Ovary (tissue), 9 donors: ENCODE results near the gene MIPEP. TPM values are rescaled to one million over a fixed set of nuclear protein-coding genes. Genes with fewer than 3 reads are reported as not detected.

ENCODE experiments used
- DNase-seq, 5 donors: peaks; one replicate each; pipeline ENCODE4 v3.0.0-alpha.2; 2019 to 2020
- H3K27ac ChIP-seq, 2 donors: fragments of 200-600 bp; one replicate each; pipeline versions ENCODE4 v1.5.1 to v1.8.0; 2019 to 2022
- H3K27me3 ChIP-seq: fragments of 200-600 bp; one replicate; pipeline ENCODE4 v1.8.0; 2022
- H3K36me3 ChIP-seq: fragments of 200-600 bp; sonication (generic); one replicate; pipeline ENCODE4 v1.5.1; 2019
- H3K4me1 ChIP-seq: one replicate; pipeline ENCODE4 v1.8.1; 2013; ENCODE audit warnings: mild to moderate bottlenecking, moderate library complexity; ENCODE audit not compliant: insufficient read depth
- H3K4me3 ChIP-seq: fragments of 200-600 bp; sonication (generic); one replicate; pipeline ENCODE4 v1.5.1; 2017
- H3K9me3 ChIP-seq, 2 donors: fragments of 200-600 bp in 1 of 2; sonication (generic) in 1 of 2; one replicate each; pipeline versions ENCODE4 v1.5.1 to v1.8.1; 2013 to 2019; ENCODE audit warnings: mild to moderate bottlenecking in 1 of 2, moderate library complexity in 1 of 2
- EP300 ChIP-seq: sonication (generic); formaldehyde crosslinking; IDR thresholded peaks from one replicate; pipeline ENCODE4 v1.6.1; 2017; ENCODE audit warnings: antibody characterized with exemption
- POLR2A ChIP-seq: fragments of 450-650 bp; IDR thresholded peaks from one replicate; pipeline ENCODE4 v1.6.1; 2017; ENCODE audit warnings: antibody characterized with exemption, mild to moderate bottlenecking, moderate library complexity
- WGBS, 3 donors: extraction: QIAGEN DNeasy Blood & Tissue Kit in 1 of 3; methylation state at CpG; one replicate each; pipeline versions ENCODE4 v1.1.5 to v1.1.7; 2013 to 2017; 5-methylcytosine and 5-hydroxymethylcytosine counted together
- intact Hi-C, 4 donors: fragments of 100-400 bp; cut with DNase I; formaldehyde crosslinking; loops; one replicate each; pipeline versions ENCODE4 v1.11.0 to v1.15.1; 2022 to 2023
- polyA plus RNA-seq, 2 donors: library from polyadenylated mRNA; stranded (reverse); fragments of 200-250 nt in 1 of 2; fragments of 350-450 nt in 1 of 2; fragmentation: Illumina TruSeq in 1 of 2; extraction: RNeasy Lipid Tissue Mini Kit (QIAGEN cat#74804) in 1 of 2; gene quantifications; one replicate each; pipeline ENCODE4 v1.2.3, GENCODE V29; 2013 to 2014
- total RNA-seq, 7 donors: library from RNA; depleted of rRNA in 2 of 7; stranded (reverse); fragments of >200 nt in 2 of 7; fragmentation: NEBNext Ultra II Directional in 3 of 7; extraction: Animal tissue kit (Norgen Biotek cat#: 25700) in 3 of 7; gene quantifications; one replicate each; pipeline versions ENCODE4 v1.1.0 to v1.2.4, GENCODE V29; 2016 to 2023
- TF ChIP-seq, protein P1 (sequence below), 3 donors: fragments of 450-650 bp in 2 of 3; fragments of 200-600 bp in 1 of 3; IDR thresholded peaks; one replicate each; pipeline versions ENCODE4 v1.5.1 to v1.8.0; 2016 to 2022; ENCODE audit warnings: antibody characterized with exemption in 3 of 3, mild to moderate bottlenecking in 1 of 3
- donor health status: DM: no; HTN: no; CAD: no; lungs with moderate emphysema.
- donor health status: DM: no; HTN: no; CAD: no.
- donor health status: Bipolar disorder and iron deficiency.
- donor health status: DM: yes; HTN: yes; CAD: no.
- donor health status: DM: no; HTN: no; CAD: no.
- donor health status: DM: yes; HTN: yes; CAD: no.

Gene MIPEP
- total and polyA plus RNA-seq, 9 donors: 7.1 to 18.8 (median 12.9) TPM

DNA sequence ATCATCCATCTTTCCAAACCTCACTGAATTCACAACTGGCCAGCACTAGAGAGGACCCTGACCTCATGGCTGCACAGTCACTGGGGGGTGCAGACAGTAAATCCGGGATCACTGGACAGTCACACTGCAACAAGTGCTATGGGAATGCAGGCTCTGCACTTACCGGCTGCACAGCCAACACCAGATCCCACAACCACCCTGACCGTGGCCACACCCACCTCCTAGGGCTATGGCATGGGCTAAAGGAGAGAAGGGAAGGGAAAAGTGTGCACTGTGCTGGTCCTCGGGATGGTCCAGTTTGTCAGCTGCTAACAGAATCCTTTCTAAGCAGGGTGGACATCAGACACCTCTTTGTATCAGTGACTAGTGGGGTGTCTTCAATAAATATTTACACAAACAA, 118.2 kb downstream of the MIPEP start:
- Histone ChIP-seq H3K36me3 (no peaks in the 10 kb centered on the region), H3K9me3 (no peaks in the 10 kb centered on the region), H3K4me1 (no peaks in the 10 kb centered on the region), H3K27ac (no peak overlapping the region), H3K27me3 (no peaks in the 10 kb centered on the region), H3K4me3 (no peak overlapping the region)
- DNase-seq: no peak
- TF ChIP-seq POLR2A: no peak
- TF ChIP-seq EP300: no peak
- TF ChIP-seq, protein P1, sequence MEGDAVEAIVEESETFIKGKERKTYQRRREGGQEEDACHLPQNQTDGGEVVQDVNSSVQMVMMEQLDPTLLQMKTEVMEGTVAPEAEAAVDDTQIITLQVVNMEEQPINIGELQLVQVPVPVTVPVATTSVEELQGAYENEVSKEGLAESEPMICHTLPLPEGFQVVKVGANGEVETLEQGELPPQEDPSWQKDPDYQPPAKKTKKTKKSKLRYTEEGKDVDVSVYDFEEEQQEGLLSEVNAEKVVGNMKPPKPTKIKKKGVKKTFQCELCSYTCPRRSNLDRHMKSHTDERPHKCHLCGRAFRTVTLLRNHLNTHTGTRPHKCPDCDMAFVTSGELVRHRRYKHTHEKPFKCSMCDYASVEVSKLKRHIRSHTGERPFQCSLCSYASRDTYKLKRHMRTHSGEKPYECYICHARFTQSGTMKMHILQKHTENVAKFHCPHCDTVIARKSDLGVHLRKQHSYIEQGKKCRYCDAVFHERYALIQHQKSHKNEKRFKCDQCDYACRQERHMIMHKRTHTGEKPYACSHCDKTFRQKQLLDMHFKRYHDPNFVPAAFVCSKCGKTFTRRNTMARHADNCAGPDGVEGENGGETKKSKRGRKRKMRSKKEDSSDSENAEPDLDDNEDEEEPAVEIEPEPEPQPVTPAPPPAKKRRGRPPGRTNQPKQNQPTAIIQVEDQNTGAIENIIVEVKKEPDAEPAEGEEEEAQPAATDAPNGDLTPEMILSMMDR (IDR thresholded peaks at IDR 0.05): no peak
- intact Hi-C loops: no loop called here
- 91 to 94% (median 94%) methylated on average over 4 of the region's 4 CpGs for WGBS, 3 donors

GRCh38 chr13:23770428-23770827, 118.8 kb downstream of the MIPEP start:
- no peak for TF ChIP-seq EP300
- TF ChIP-seq POLR2A: no peak
- TF ChIP-seq, protein P1 (IDR thresholded peaks at IDR 0.05): no peak
- no peaks in the 10 kb centered on the region for H3K27me3 ChIP-seq
- no peak for DNase-seq
- no peaks in the 10 kb centered on the region for H3K9me3 ChIP-seq
- H3K36me3 ChIP-seq: no peaks in the 10 kb centered on the region
- 75 to 77% (median 76%) methylated on average over 4 of the region's 4 CpGs for WGBS, 3 donors
- intact Hi-C loops: no loop called here
- H3K4me1 ChIP-seq: no peaks in the 10 kb centered on the region
- no peak overlapping the region for H3K4me3 ChIP-seq
- no peak overlapping the region for H3K27ac ChIP-seq

DNA sequence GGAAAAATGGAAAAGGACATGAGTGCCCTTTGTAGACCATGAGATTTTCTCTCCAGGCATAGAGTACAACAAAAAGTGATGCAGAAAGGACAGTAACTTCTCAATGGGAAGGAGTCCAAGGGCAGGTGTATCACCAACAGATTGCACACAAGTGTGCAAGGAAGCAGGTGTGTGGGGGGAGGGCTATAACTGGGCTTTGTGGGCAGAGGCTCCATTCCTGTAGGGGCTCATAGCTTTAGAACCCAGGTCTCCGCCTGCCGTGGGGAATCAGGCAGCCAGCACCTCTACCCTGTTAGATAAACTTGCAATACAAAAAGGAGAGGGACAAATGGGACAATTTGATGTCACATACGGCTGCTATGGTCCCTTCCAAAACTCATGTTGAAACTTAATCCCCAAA, 119.8 kb downstream of the MIPEP start:
- no peak overlapping the region for H3K4me3 ChIP-seq
- intact Hi-C loops: no loop called here
- no peak for TF ChIP-seq POLR2A
- TF ChIP-seq EP300: no peak
- TF ChIP-seq, protein P1 (IDR thresholded peaks at IDR 0.05): no peak

DNA sequence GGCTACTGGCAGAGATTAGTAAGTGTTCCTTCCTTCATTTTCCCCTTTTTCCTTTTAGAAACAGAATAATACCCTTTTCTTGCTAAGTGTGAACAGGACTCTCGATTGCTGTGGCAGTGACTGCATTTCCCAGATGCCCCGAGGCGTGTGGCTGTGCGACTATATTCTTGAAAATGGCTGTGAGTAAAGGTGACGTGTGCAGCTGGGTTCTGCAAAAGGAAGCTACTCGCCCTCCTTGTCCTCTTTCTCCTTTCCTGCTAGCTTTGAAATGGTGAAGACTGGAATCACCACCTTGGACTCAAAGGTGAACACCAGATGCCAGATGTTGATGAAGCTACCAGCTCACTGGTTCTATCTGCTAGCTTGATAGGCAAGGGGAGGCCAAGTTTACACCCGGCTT, 121.4 kb downstream of the MIPEP start:
- Histone ChIP-seq H3K27me3 (no peaks in the 10 kb centered on the region), H3K36me3 (no peaks in the 10 kb centered on the region), H3K4me1 (no peaks in the 10 kb centered on the region), H3K27ac (no peak overlapping the region), H3K9me3 (no peaks in the 10 kb centered on the region), H3K4me3 (no peak overlapping the region)
- DNase-seq: no peak
- intact Hi-C loops: no loop called here
- TF ChIP-seq POLR2A (no peak), EP300 (no peak)
- TF ChIP-seq, protein P1 (IDR thresholded peaks at IDR 0.05): no peak
- WGBS, 3 donors: 97 to 99% (median 98%) methylated on average over 7 of the region's 7 CpGs

More for the DNA sequence above, 119.8 kb downstream of the MIPEP start:
- DNase-seq: no peak
- Histone ChIP-seq H3K27me3 (no peaks in the 10 kb centered on the region), H3K27ac (no peak overlapping the region), H3K4me1 (no peaks in the 10 kb centered on the region), H3K9me3 (no peaks in the 10 kb centered on the region), H3K36me3 (no peaks in the 10 kb centered on the region)
- 93 to 96% (median 95%) methylated on average over 3 of the region's 3 CpGs for WGBS, 3 donors

- no peaks in the 10 kb centered on the region for H3K36me3 ChIP-seq
- intact Hi-C loops: no loop called here
- H3K9me3 ChIP-seq: no peaks in the 10 kb centered on the region
- no peak overlapping the region for H3K4me3 ChIP-seq
- H3K27me3 ChIP-seq: no peaks in the 10 kb centered on the region
- H3K4me1 ChIP-seq: no peaks in the 10 kb centered on the region
- DNase-seq: no peak
- no peak overlapping the region for H3K27ac ChIP-seq
- 70 to 81% (median 79%) methylated on average over 1 of the region's 1 CpG for WGBS, 3 donors
- no peak for TF ChIP-seq POLR2A
- TF ChIP-seq EP300: no peak
- TF ChIP-seq, protein P1 (IDR thresholded peaks at IDR 0.05): no peak
These were observed 122.3 kb downstream of the MIPEP start for GRCh38 chr13:23766939-23767338.
